GM18873 (cell line): ENCODE results near the gene NFIB.

Experiments
- ATAC-seq: cut with Tn5 transposase; IDR thresholded peaks from one replicate; pipeline ENCODE4 v1.9.1; 2021; ENCODE audit warnings: mild to moderate bottlenecking, moderate library complexity, moderate number of reproducible peaks; ENCODE audit not compliant: unreplicated experiment, low FRiP score

Gene NFIB

GRCh38 chr9:14321517-14322130, 7.7 kb upstream of the NFIB start:
- no peak for ATAC-seq

- ATAC-seq: no peak
Observed at GRCh38 chr9:14320271-14321181, 6.6 kb upstream of the NFIB start.

GRCh38 chr9:14318934-14319580, 5.1 kb upstream of the NFIB start:
- no peak for ATAC-seq

GRCh38 chr9:14318361-14318760, 4.4 kb upstream of the NFIB start:
- ATAC-seq: no peak

- ATAC-seq: peak; percentile 37
Observed at GRCh38 chr9:14317667-14318320, 3.9 kb upstream of the NFIB start.

- ATAC-seq: no peak
Observed at GRCh38 chr9:14316602-14317300, 2.8 kb upstream of the NFIB start.

GRCh38 chr9:14315875-14316601, 2.1 kb upstream of the NFIB start:
- no peak for ATAC-seq

GRCh38 chr9:14314929-14315874, 1.3 kb upstream of the NFIB start:
- ATAC-seq: no peak

GRCh38 chr9:14314424-14314928, 535 bp upstream of the NFIB start:
- no peak for ATAC-seq

- no peak for ATAC-seq
Observed at GRCh38 chr9:14313378-14313940, 482 bp downstream of the NFIB start.

- ATAC-seq: no peak
Observed at GRCh38 chr9:14312719-14313377, 1.1 kb downstream of the NFIB start.

GRCh38 chr9:14311956-14312685, 1.8 kb downstream of the NFIB start:
- no peak for ATAC-seq

GRCh38 chr9:14311171-14311949, 2.6 kb downstream of the NFIB start:
- ATAC-seq: no peak

- ATAC-seq: no peak
Observed at GRCh38 chr9:14310311-14310710, 3.6 kb downstream of the NFIB start.

- no peak for ATAC-seq
Observed at GRCh38 chr9:14309403-14309802, 4.5 kb downstream of the NFIB start.

- no peak for ATAC-seq
Observed at GRCh38 chr9:14308853-14309145, 5.1 kb downstream of the NFIB start.
